ENCODE measurements around the gene STAT5B.

GRCh38 chr17:42241871-42242270 lies 34.3 kb downstream of the STAT5B start:
- TF ChIP-seq TAF1 (IDR thresholded peaks at IDR 0.05; ENCODE audit: borderline replicate concordance, insufficient read depth, low read length) (no peak), SIN3A (IDR thresholded peaks at IDR 0.05; ENCODE audit: borderline replicate concordance, insufficient read depth, low read length) (no peak), REST (IDR thresholded peaks at IDR 0.05; ENCODE audit: insufficient read depth in 1 of 2, low read depth in 2 of 2, low read length in 2 of 2) (no peak), POLR2AphosphoS5 (IDR thresholded peaks at IDR 0.05; ENCODE audit: low read depth, low read length) (no peak), FOXP2 (optimal IDR thresholded peaks at IDR 0.05; ENCODE audit: borderline replicate concordance, extremely low read depth, extremely low read length, insufficient read depth) (no peak)
